SK-N-SH (cell line): Measurements from ENCODE around the gene ZKSCAN1. TPM values are rescaled to one million over a fixed set of nuclear protein-coding genes. Genes with fewer than 3 reads are reported as not detected.

Experiments used
- CTCF ChIA-PET: fragments of 300-600, 350-600 bp; formaldehyde crosslinking; extraction: SDS; loops from one replicate; lab custom pipeline; 2021; lab: Yijun Ruan, JAX
- POLR2A ChIA-PET: fragments of 350-600 bp; sonication (Branson Sonifier 250); formaldehyde crosslinking; extraction: SDS; loops from one replicate; lab custom pipeline; 2020; ENCODE audit warnings: antibody characterized with exemption, inconsistent platforms; lab: Yijun Ruan, JAX
- DNase-seq: peaks from one replicate; pipeline ENCODE4 v3.0.0; 2012
- H2AFZ ChIP-seq: fragments of 200-600 bp; sonication (generic); 2 replicates; pipeline ENCODE4 v1.8.1; 2016; ENCODE audit warnings: antibody characterized with exemption, mild to moderate bottlenecking, low read depth
- H3F3A ChIP-seq: fragments of 200-600 bp; sonication (generic); replicated peaks from 2 replicates; pipeline ENCODE3; 2016; ENCODE audit warnings: antibody characterized with exemption, mild to moderate bottlenecking; ENCODE audit not compliant: insufficient read depth
- H3K27ac ChIP-seq, 2 experiments: fragments of 200-500 bp in 1 of 2; fragments of 200-600 bp in 1 of 2; sonication (Bioruptor generic) in 1 of 2; sonication (generic), shearing (Covaris generic) in 1 of 2; 2 replicates each; pipeline versions ENCODE4 v1.5.1 to v1.6.1; 2014 to 2016; ENCODE audit warnings: low read depth in 2 of 2, inconsistent platforms in 1 of 2, low read length in 1 of 2, mild to moderate bottlenecking in 1 of 2, mixed read lengths in 1 of 2
- H3K27me3 ChIP-seq: fragments of 200-600 bp; sonication (generic), shearing (Covaris generic); 2 replicates; pipeline ENCODE4 v1.6.1; 2016; ENCODE audit warnings: mixed run types; ENCODE audit not compliant: insufficient read depth
- H3K36me3 ChIP-seq, 2 experiments: fragments of 200-500 bp in 1 of 2; fragments of 200-600 bp in 1 of 2; sonication (Bioruptor generic) in 1 of 2; sonication (generic) in 1 of 2; replicated peaks in 1 of 2; 2 replicates each; pipeline versions ENCODE3 to v1.5.1; 2014 to 2016; ENCODE audit warnings: low read length in 1 of 2, mild to moderate bottlenecking in 1 of 2; ENCODE audit not compliant: insufficient read depth in 2 of 2, control insufficient read depth in 1 of 2
- H3K4me1 ChIP-seq, 2 experiments: fragments of 200-500 bp in 1 of 2; fragments of 200-600 bp in 1 of 2; sonication (Bioruptor generic) in 1 of 2; sonication (generic), shearing (Covaris generic) in 1 of 2; 2 replicates each; pipeline versions ENCODE4 v1.5.1 to v1.6.1; 2014 to 2016; ENCODE audit warnings: low read depth in 1 of 2, low read length in 1 of 2, mixed run types in 1 of 2; ENCODE audit not compliant: insufficient read depth in 2 of 2, control insufficient read depth in 1 of 2
- H3K4me2 ChIP-seq: fragments of 200-600 bp; sonication (generic), shearing (Covaris generic); 2 replicates; pipeline ENCODE4 v1.6.1; 2017; ENCODE audit warnings: mixed run types
- H3K4me3 ChIP-seq, 2 experiments: fragments of 200-500 bp in 1 of 2; fragments of 200-600 bp in 1 of 2; sonication (Bioruptor generic) in 1 of 2; sonication (generic), shearing (Covaris generic) in 1 of 2; 2 replicates each; pipeline versions ENCODE4 v1.5.1 to v1.8.1; 2014 to 2016; ENCODE audit warnings: low read depth in 2 of 2, inconsistent platforms in 1 of 2, low read length in 1 of 2, mild to moderate bottlenecking in 1 of 2, mixed read lengths in 1 of 2, moderate library complexity in 1 of 2
- H3K79me2 ChIP-seq: fragments of 200-600 bp; sonication (generic); 2 replicates; pipeline ENCODE4 v1.8.1; 2017; ENCODE audit warnings: mild to moderate bottlenecking; ENCODE audit not compliant: insufficient read depth
- H3K9ac ChIP-seq: fragments of 200-600 bp; sonication (generic); 2 replicates; pipeline ENCODE4 v1.6.1; 2017; ENCODE audit warnings: mixed run types
- H3K9me2 ChIP-seq: fragments of 200-600 bp; sonication (generic); 2 replicates; pipeline ENCODE4 v1.6.1; 2017; ENCODE audit warnings: mixed run types
- H3K9me3 ChIP-seq: fragments of 200-600 bp; sonication (generic); 2 replicates; pipeline ENCODE4 v1.6.1; 2017; ENCODE audit warnings: mixed run types, mild to moderate bottlenecking, moderate library complexity
- H4K20me1 ChIP-seq: fragments of 200-600 bp; sonication (generic); 2 replicates; pipeline ENCODE4 v1.6.1; 2017; ENCODE audit warnings: mild to moderate bottlenecking, mixed run types; ENCODE audit not compliant: insufficient read depth
- CHD2 ChIP-seq: fragments of 150-350 bp; IDR thresholded peaks from 2 replicates; pipeline ENCODE4 v1.6.1; 2018; ENCODE audit warnings: low read length; ENCODE audit not compliant: partially characterized antibody
- FOSL2 ChIP-seq: IDR thresholded peaks from 2 replicates; pipeline ENCODE4 v1.4.0; 2012; ENCODE audit warnings: low read depth, mild to moderate bottlenecking, moderate library complexity, borderline replicate concordance
- FOXM1 ChIP-seq: IDR thresholded peaks from 2 replicates; pipeline ENCODE4 v1.4.0; 2012; ENCODE audit warnings: low read depth, mild to moderate bottlenecking
- GATA2 ChIP-seq: sonication (generic); formaldehyde crosslinking; IDR thresholded peaks from 2 replicates; pipeline ENCODE4 v1.5.0; 2020; ENCODE audit warnings: mild to moderate bottlenecking, missing genetic modification reagents
- IRF3 ChIP-seq: fragments of 150-350 bp; IDR thresholded peaks from 2 replicates; pipeline ENCODE4 v1.6.1; 2016; ENCODE audit warnings: mild to moderate bottlenecking, low read depth, low read length
- JUND ChIP-seq: IDR thresholded peaks from 2 replicates; pipeline ENCODE4 v1.4.0; 2012
- MAX ChIP-seq: IDR thresholded peaks from 2 replicates; pipeline ENCODE4 v1.4.0; 2012; ENCODE audit warnings: low read depth
- NRF1 ChIP-seq: IDR thresholded peaks from 2 replicates; pipeline ENCODE4 v1.6.1; 2012; ENCODE audit warnings: low read depth, mild to moderate bottlenecking, low read length
- POLR2AphosphoS5 ChIP-seq: IDR thresholded peaks from 2 replicates; pipeline ENCODE4 v1.6.1; 2012; ENCODE audit warnings: low read depth, low read length
- TAF1 ChIP-seq: IDR thresholded peaks from 2 replicates; pipeline ENCODE4 v1.6.1; 2012; ENCODE audit warnings: low read depth, mild to moderate bottlenecking, low read length, moderate library complexity, borderline replicate concordance
- TEAD4 ChIP-seq: IDR thresholded peaks from 2 replicates; pipeline ENCODE4 v1.4.0; 2012; ENCODE audit warnings: mild to moderate bottlenecking, borderline replicate concordance; ENCODE audit not compliant: insufficient read depth
- USF2 ChIP-seq: fragments of 150-350 bp; IDR thresholded peaks from 2 replicates; pipeline ENCODE4 v1.6.1; 2017; ENCODE audit warnings: antibody characterized with exemption, low read length, low read depth, borderline replicate concordance
- WGBS: methylation state at CpG from one replicate; pipeline ENCODE4 v1.1.6; 2017; ENCODE audit warnings: low lambda C conversion rate; 5-methylcytosine and 5-hydroxymethylcytosine counted together
- polyA plus RNA-seq, 3 experiments: library from polyadenylated mRNA; depleted of rRNA; stranded (reverse); fragments of >200 nt; gene quantifications; 2 replicates each; pipeline ENCODE4 v1.2.3, GENCODE V29; 2012

Gene ZKSCAN1
- polyA plus RNA-seq, 1 of the 3 experiments (the other 2 are of a cell fraction): 21.1 TPM

GRCh38 chr7:100029596-100029995 lies 14.2 kb downstream of the ZKSCAN1 start:
- CTCF ChIA-PET: interaction anchor here (0.7 to 1.6 kb wide), 6 partner anchors 10 to 116 kb away, joined by 3 to 5 read pairs (median 4); partner anchors contain the start of gene ZSCAN21
- Histone ChIP-seq H3K4me2 (no peak overlapping the region), H2AFZ (no peak overlapping the region), H3K4me3 (no peak overlapping the region), H3F3A (peaks cover 19% of the 10 kb centered on the region), H3K27me3 (no peaks in the 10 kb centered on the region), H3K79me2 (peaks cover 16% of the 10 kb centered on the region), H3K9me3 (no peaks in the 10 kb centered on the region), H3K36me3 (peaks cover 55 to 60% of the 10 kb centered on the region in 2 experiments), H4K20me1 (no peaks in the 10 kb centered on the region), H3K27ac (no peak overlapping the region), H3K9ac (no peak overlapping the region), H3K9me2 (no peaks in the 10 kb centered on the region), H3K4me1 (no peaks in the 10 kb centered on the region)
- TF ChIP-seq TEAD4: no peak
- no peak for TF ChIP-seq IRF3
- TF ChIP-seq FOSL2: no peak
- TF ChIP-seq NRF1: no peak
- no peak for TF ChIP-seq JUND
- no peak for TF ChIP-seq MAX
- no peak for TF ChIP-seq POLR2AphosphoS5
- TF ChIP-seq GATA2: no peak
- no peak for TF ChIP-seq FOXM1
- TF ChIP-seq TAF1: no peak
- TF ChIP-seq CHD2: no peak
- 92% methylated on average over 5 of the region's 5 CpGs for WGBS
- no peak for DNase-seq
- POLR2A ChIA-PET: interaction anchor here (0.7 to 1.2 kb wide), 2 partner anchors 10 to 13 kb away, joined by 4 read pairs; no protein-coding TSS in a partner anchor

- Histone ChIP-seq H3K36me3 (peaks cover 54 to 71% of the 10 kb centered on the region in 2 experiments), H3K4me1 (no peaks in the 10 kb centered on the region), H3K9me3 (no peaks in the 10 kb centered on the region), H3K4me3 (no peak overlapping the region), H2AFZ (no peak overlapping the region), H3K4me2 (no peak overlapping the region), H3K27me3 (no peaks in the 10 kb centered on the region), H3F3A (peaks cover 21% of the 10 kb centered on the region), H3K9me2 (no peaks in the 10 kb centered on the region), H3K27ac (peak overlapping the region in 1 of 2 experiments; percentile 76; a peak in 2 of 4 replicates), H3K79me2 (peaks cover 6% of the 10 kb centered on the region; the same call in 1 of the 2 replicates), H4K20me1 (no peaks in the 10 kb centered on the region), H3K9ac (no peak overlapping the region)
- POLR2A ChIA-PET: no interaction called here
- no peak for TF ChIP-seq CHD2
- TF ChIP-seq FOSL2: no peak
- TF ChIP-seq USF2: no peak
- 92% methylated on average over 6 of the region's 6 CpGs for WGBS
- DNase-seq: no peak
- CTCF ChIA-PET: interaction anchor here (1.0 kb wide), 1 partner anchor 20 kb away, joined by 3 read pairs; no protein-coding TSS in a partner anchor
Observed at GRCh38 chr7:100033526-100033925, 18.1 kb downstream of the ZKSCAN1 start.
